ENCODE data around the gene NLGN1. TPM values are rescaled to one million over a fixed set of nuclear protein-coding genes. Genes with fewer than 3 reads are reported as not detected.

The NLGN1 gene
- total RNA-seq, 1 experiment from 2014 or later, result not detected

GRCh38 chr3:173753593-173753992 is 356.0 kb downstream of the NLGN1 start:
- H3K9me3 ChIP-seq (ENCODE audit: control insufficient read depth in 1 of 2, insufficient read depth in 1 of 2, low read depth in 1 of 2, low read length in 2 of 2), result no peaks in the 10 kb centered on the region
- intact Hi-C loops (cut with micrococcal nuclease), result no loop called here
- no TSS peak for BruUV-seq (replicated peaks)
- ATAC-seq (no peak), DNase-seq (ENCODE audit: low read depth, low spot score) (no peak)
- no peak overlapping the region for H2AFZ ChIP-seq (ENCODE audit: low read depth, low read length, poor library complexity, severe bottlenecking)
- no peaks in the 10 kb centered on the region for H3K79me2 ChIP-seq (ENCODE audit: insufficient read depth, low read length)
- TF ChIP-seq EZH2phosphoT487 (IDR thresholded peaks at IDR 0.05; ENCODE audit: borderline replicate concordance) (no peak), ZNF274 (IDR thresholded peaks at IDR 0.05; ENCODE audit: low read depth, low read length) (no peak), CBX3 (IDR thresholded peaks at IDR 0.05; ENCODE audit: low read depth) (no peak), RAD21 (IDR thresholded peaks at IDR 0.05; ENCODE audit: low read depth) (no peak), JUND (IDR thresholded peaks at IDR 0.05) (no peak), ELF1 (IDR thresholded peaks at IDR 0.05; ENCODE audit: borderline replicate concordance, low read depth) (no peak), SP1 (IDR thresholded peaks at IDR 0.05; ENCODE audit: low read depth) (no peak), EGR1 (IDR thresholded peaks at IDR 0.05; ENCODE audit: low read depth) (no peak), EZH2 (IDR thresholded peaks at IDR 0.05) (no peak), TCF7L2 (IDR thresholded peaks at IDR 0.05; ENCODE audit: borderline replicate concordance, extremely low read depth, insufficient read depth, insufficient read length) (no peak)
- TF ChIP-seq, protein P1, sequence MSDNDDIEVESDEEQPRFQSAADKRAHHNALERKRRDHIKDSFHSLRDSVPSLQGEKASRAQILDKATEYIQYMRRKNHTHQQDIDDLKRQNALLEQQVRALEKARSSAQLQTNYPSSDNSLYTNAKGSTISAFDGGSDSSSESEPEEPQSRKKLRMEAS (IDR thresholded peaks at IDR 0.05), result no peak
- TF ChIP-seq, protein P2, sequence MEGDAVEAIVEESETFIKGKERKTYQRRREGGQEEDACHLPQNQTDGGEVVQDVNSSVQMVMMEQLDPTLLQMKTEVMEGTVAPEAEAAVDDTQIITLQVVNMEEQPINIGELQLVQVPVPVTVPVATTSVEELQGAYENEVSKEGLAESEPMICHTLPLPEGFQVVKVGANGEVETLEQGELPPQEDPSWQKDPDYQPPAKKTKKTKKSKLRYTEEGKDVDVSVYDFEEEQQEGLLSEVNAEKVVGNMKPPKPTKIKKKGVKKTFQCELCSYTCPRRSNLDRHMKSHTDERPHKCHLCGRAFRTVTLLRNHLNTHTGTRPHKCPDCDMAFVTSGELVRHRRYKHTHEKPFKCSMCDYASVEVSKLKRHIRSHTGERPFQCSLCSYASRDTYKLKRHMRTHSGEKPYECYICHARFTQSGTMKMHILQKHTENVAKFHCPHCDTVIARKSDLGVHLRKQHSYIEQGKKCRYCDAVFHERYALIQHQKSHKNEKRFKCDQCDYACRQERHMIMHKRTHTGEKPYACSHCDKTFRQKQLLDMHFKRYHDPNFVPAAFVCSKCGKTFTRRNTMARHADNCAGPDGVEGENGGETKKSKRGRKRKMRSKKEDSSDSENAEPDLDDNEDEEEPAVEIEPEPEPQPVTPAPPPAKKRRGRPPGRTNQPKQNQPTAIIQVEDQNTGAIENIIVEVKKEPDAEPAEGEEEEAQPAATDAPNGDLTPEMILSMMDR (IDR thresholded peaks at IDR 0.05 in 2 of 3, conservative IDR thresholded peaks at IDR 0.05 in 1 of 3; ENCODE audit: borderline replicate concordance in 1 of 3, insufficient read depth in 1 of 3, low read depth in 2 of 3, low read length in 2 of 3), result no peak
- TF ChIP-seq, protein P3, sequence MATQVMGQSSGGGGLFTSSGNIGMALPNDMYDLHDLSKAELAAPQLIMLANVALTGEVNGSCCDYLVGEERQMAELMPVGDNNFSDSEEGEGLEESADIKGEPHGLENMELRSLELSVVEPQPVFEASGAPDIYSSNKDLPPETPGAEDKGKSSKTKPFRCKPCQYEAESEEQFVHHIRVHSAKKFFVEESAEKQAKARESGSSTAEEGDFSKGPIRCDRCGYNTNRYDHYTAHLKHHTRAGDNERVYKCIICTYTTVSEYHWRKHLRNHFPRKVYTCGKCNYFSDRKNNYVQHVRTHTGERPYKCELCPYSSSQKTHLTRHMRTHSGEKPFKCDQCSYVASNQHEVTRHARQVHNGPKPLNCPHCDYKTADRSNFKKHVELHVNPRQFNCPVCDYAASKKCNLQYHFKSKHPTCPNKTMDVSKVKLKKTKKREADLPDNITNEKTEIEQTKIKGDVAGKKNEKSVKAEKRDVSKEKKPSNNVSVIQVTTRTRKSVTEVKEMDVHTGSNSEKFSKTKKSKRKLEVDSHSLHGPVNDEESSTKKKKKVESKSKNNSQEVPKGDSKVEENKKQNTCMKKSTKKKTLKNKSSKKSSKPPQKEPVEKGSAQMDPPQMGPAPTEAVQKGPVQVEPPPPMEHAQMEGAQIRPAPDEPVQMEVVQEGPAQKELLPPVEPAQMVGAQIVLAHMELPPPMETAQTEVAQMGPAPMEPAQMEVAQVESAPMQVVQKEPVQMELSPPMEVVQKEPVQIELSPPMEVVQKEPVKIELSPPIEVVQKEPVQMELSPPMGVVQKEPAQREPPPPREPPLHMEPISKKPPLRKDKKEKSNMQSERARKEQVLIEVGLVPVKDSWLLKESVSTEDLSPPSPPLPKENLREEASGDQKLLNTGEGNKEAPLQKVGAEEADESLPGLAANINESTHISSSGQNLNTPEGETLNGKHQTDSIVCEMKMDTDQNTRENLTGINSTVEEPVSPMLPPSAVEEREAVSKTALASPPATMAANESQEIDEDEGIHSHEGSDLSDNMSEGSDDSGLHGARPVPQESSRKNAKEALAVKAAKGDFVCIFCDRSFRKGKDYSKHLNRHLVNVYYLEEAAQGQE (IDR thresholded peaks at IDR 0.05; ENCODE audit: low read depth), result no peak
- no peak overlapping the region for H3K4me3 ChIP-seq (replicated peaks in 1 of 2; ENCODE audit: low read depth in 1 of 2, low read length in 2 of 2)
- H3K27me3 ChIP-seq (ENCODE audit: insufficient read depth, low read length), result no peaks in the 10 kb centered on the region
- no peaks in the 10 kb centered on the region for H3K4me1 ChIP-seq (ENCODE audit: control insufficient read depth in 1 of 2, insufficient read depth in 2 of 2, low read length in 2 of 2)
- ChIA-PET CTCF (no interaction called here), POLR2A (no interaction called here), RAD21 (ENCODE audit: low non-redundant PET in 1 of 2, low total read pairs in 2 of 2, uncharacterized antibody in 2 of 2, unreplicated experiment in 2 of 2) (no interaction called here)
- no peak overlapping the region for H3K27ac ChIP-seq (ENCODE audit: low read depth, low read length)
- no peak overlapping the region for H3K9ac ChIP-seq (ENCODE audit: low read length)
- no peak overlapping the region for H3K4me2 ChIP-seq (ENCODE audit: low read length)
- no peaks in the 10 kb centered on the region for H3K36me3 ChIP-seq (ENCODE audit: control insufficient read depth in 1 of 2, insufficient read depth in 2 of 2, low read length in 2 of 2)
- no peaks in the 10 kb centered on the region for H3K9me2 ChIP-seq (ENCODE audit: insufficient read depth)
- no peaks in the 10 kb centered on the region for H4K20me1 ChIP-seq (ENCODE audit: insufficient read depth)
